Medulla oblongata (tissue), 1 donor: ENCODE data around the gene QSOX2.

Source experiments
- DNase-seq: peaks from one replicate; pipeline ENCODE4 v3.0.0-alpha.2; 2015; ENCODE audit errors: extremely low spot score

QSOX2 gene

GRCh38 chr9:136177224-136177623 lies 68.4 kb downstream of the QSOX2 start:
- no peak for DNase-seq

GRCh38 chr9:136175616-136176197 lies 69.9 kb downstream of the QSOX2 start:
- DNase-seq = peak; percentile 4

GRCh38 chr9:136174779-136175615 lies 70.6 kb downstream of the QSOX2 start:
- no peak for DNase-seq

- no peak for DNase-seq
These were observed 71.8 kb downstream of the QSOX2 start for GRCh38 chr9:136173648-136174290.

- no peak for DNase-seq
These were observed 73.1 kb downstream of the QSOX2 start for GRCh38 chr9:136172412-136173079.

- DNase-seq = no peak
These were observed 73.7 kb downstream of the QSOX2 start for GRCh38 chr9:136171801-136172411.

GRCh38 chr9:136171009-136171800 lies 74.4 kb downstream of the QSOX2 start:
- no peak for DNase-seq

- peak; percentile 8 for DNase-seq
These were observed 75.4 kb downstream of the QSOX2 start for GRCh38 chr9:136170006-136170901.

- no peak for DNase-seq
These were observed 76.1 kb downstream of the QSOX2 start for GRCh38 chr9:136169495-136169894.

GRCh38 chr9:136163248-136163850 lies 82.3 kb downstream of the QSOX2 start:
- DNase-seq = no peak

- no peak for DNase-seq
These were observed 84.5 kb downstream of the QSOX2 start for GRCh38 chr9:136160995-136161610.

- DNase-seq = no peak
These were observed 85.2 kb downstream of the QSOX2 start for GRCh38 chr9:136160381-136160841.

GRCh38 chr9:136159851-136160250 lies 85.8 kb downstream of the QSOX2 start:
- DNase-seq = no peak

GRCh38 chr9:136157477-136158265 lies 87.9 kb downstream of the QSOX2 start:
- DNase-seq = no peak
